ENCODE results near the gene CGB1. TPM values are rescaled to one million over a fixed set of nuclear protein-coding genes. Genes with fewer than 3 reads are reported as not detected.

The CGB1 gene
- total RNA-seq, 1 donor from 2014 or later = not detected

DNA sequence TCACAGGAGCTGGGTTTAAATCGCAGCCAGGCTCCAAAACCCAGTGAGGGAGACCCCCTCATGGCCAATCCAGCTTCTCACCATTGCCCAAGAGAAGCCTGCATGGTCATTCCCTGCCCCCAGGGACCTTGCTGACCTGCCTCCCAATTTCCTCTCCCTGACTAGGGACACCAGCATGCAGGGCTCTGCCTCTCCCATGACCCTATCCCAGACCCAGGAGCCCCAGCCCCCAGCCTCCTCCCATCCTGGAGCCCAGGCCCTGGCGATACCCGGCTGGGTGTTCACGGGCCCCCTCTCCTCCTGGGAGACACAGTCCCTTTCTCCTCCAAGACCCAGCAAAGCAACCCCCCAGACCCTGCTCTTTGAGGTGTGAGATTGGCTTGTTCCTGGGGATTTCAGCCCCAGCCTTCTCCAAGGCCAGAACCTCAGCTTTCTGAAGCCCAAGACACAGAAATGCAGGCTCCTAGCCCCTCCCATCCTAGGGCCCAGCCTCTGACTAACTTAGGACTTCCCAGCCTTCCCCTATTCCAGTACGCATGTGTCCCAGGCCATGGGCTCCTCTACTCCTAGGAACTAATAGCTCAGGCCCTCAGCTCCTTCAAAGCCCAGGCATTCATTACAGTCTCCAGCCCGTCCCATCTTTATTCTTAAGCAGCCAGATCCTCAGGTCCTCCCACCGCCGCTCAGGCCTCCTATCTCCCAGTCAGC lies 44.7 kb downstream of the CGB1 start:
- DNase-seq (no peak), ATAC-seq (peak; percentile 53)
- peaks cover 20% of the 10 kb centered on the region for H3K4me1 ChIP-seq
- no peaks in the 10 kb centered on the region for H3K9me3 ChIP-seq
- peak overlapping the region; percentile 80 for H3K4me3 ChIP-seq
- H3K27me3 ChIP-seq = no peaks in the 10 kb centered on the region
- H3K36me3 ChIP-seq = peaks cover 11% of the 10 kb centered on the region
- intact Hi-C loops (cut with DNase I) = no loop called here
- TF ChIP-seq, protein P1, sequence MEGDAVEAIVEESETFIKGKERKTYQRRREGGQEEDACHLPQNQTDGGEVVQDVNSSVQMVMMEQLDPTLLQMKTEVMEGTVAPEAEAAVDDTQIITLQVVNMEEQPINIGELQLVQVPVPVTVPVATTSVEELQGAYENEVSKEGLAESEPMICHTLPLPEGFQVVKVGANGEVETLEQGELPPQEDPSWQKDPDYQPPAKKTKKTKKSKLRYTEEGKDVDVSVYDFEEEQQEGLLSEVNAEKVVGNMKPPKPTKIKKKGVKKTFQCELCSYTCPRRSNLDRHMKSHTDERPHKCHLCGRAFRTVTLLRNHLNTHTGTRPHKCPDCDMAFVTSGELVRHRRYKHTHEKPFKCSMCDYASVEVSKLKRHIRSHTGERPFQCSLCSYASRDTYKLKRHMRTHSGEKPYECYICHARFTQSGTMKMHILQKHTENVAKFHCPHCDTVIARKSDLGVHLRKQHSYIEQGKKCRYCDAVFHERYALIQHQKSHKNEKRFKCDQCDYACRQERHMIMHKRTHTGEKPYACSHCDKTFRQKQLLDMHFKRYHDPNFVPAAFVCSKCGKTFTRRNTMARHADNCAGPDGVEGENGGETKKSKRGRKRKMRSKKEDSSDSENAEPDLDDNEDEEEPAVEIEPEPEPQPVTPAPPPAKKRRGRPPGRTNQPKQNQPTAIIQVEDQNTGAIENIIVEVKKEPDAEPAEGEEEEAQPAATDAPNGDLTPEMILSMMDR (IDR thresholded peaks at IDR 0.05) = no peak
- peak overlapping the region; percentile 95 for H3K27ac ChIP-seq

- intact Hi-C loops (cut with DNase I) = no loop called here
- no peaks in the 10 kb centered on the region for H3K9me3 ChIP-seq
- peaks cover 18% of the 10 kb centered on the region for H3K36me3 ChIP-seq
- no peak for DNase-seq
- H3K4me1 ChIP-seq = peaks cover 20% of the 10 kb centered on the region
- TF ChIP-seq, protein P1 (IDR thresholded peaks at IDR 0.05) = no peak
- no peaks in the 10 kb centered on the region for H3K27me3 ChIP-seq
- peak overlapping the region; percentile 95 for H3K27ac ChIP-seq
- ATAC-seq = no peak
- H3K4me3 ChIP-seq = no peak overlapping the region
Measured at GRCh38 chr19:48991011-48991609, 45.6 kb downstream of the CGB1 start.

- intact Hi-C loops (cut with DNase I) = no loop called here
- TF ChIP-seq, protein P1 (IDR thresholded peaks at IDR 0.05) = no peak
- DNase-seq (no peak), ATAC-seq (no peak)
- peaks cover 24% of the 10 kb centered on the region for H3K36me3 ChIP-seq
- H3K27ac ChIP-seq = no peak overlapping the region
- H3K27me3 ChIP-seq = no peaks in the 10 kb centered on the region
- H3K4me3 ChIP-seq = no peak overlapping the region
- peaks cover 20% of the 10 kb centered on the region for H3K4me1 ChIP-seq
- no peaks in the 10 kb centered on the region for H3K9me3 ChIP-seq
Measured at GRCh38 chr19:48990400-48990799, 46.3 kb downstream of the CGB1 start.

- Histone ChIP-seq H3K27ac (no peak overlapping the region), H3K4me3 (no peak overlapping the region), H3K36me3 (peaks cover 30% of the 10 kb centered on the region), H3K9me3 (no peaks in the 10 kb centered on the region), H3K4me1 (peaks cover 20% of the 10 kb centered on the region), H3K27me3 (no peaks in the 10 kb centered on the region)
- intact Hi-C loops (cut with DNase I) = no loop called here
- TF ChIP-seq, protein P1 (IDR thresholded peaks at IDR 0.05) = no peak
- no peak for DNase-seq
- ATAC-seq = no peak
Measured at GRCh38 chr19:48989701-48990291, 46.9 kb downstream of the CGB1 start.

DNA sequence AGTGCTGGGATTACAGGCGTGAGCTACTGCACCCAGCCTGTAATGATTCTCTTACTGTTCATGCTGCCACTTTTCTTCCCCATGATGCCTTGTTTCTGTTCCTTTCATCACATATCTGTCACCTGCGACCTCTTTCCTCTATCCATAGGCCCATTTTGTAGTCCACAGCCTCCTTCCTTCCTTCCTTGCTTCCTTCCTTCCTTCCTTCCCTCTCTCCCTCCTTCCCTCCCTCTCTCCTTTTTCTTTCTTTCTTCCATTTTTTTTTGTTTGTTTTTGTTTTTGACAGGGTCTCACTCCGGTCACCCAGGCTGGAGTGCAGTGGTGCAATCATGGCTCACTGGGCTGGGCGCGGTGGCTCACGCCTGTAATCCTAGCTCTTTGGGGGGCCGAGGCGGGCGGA lies 47.8 kb downstream of the CGB1 start:
- H3K36me3 ChIP-seq = peaks cover 40% of the 10 kb centered on the region
- ATAC-seq (no peak), DNase-seq (no peak)
- intact Hi-C loops (cut with DNase I) = no loop called here
- TF ChIP-seq, protein P1 (IDR thresholded peaks at IDR 0.05) = no peak
- H3K9me3 ChIP-seq = no peaks in the 10 kb centered on the region
- H3K4me3 ChIP-seq = no peak overlapping the region
- no peaks in the 10 kb centered on the region for H3K27me3 ChIP-seq
- no peak overlapping the region for H3K27ac ChIP-seq
- H3K4me1 ChIP-seq = peaks cover 12% of the 10 kb centered on the region

Measured in upper lobe of right lung (tissue), 1 donor.